Cardiac muscle cell (in vitro differentiated cells and primary cell): Measurements from ENCODE around the gene TRMT5. TPM values are rescaled to one million over a fixed set of nuclear protein-coding genes. Genes with fewer than 3 reads are reported as not detected.

Experiments used
- DNase-seq, 2 donors: peaks; one replicate each; pipeline versions ENCODE4 v3.0.0 to v3.0.0-alpha.2; 2010 to 2017; ENCODE audit warnings: low read depth in 1 of 2, low spot score in 1 of 2
- H3K27ac ChIP-seq: fragments of 200-600 bp; sonication (generic); 2 replicates; pipeline ENCODE4 v1.5.1; 2016
- H3K27me3 ChIP-seq: fragments of 200-600 bp; sonication (generic); 2 replicates; pipeline ENCODE4 v1.6.0; 2016; ENCODE audit warnings: control low read depth
- H3K36me3 ChIP-seq: fragments of 200-600 bp; sonication (generic); 2 replicates; pipeline ENCODE4 v1.5.1; 2016; ENCODE audit warnings: control low read depth
- H3K4me1 ChIP-seq: fragments of 200-600 bp; sonication (generic); 2 replicates; pipeline ENCODE4 v1.8.1; 2017; ENCODE audit warnings: low read depth, mild to moderate bottlenecking, mixed run types
- H3K4me3 ChIP-seq: fragments of 200-600 bp; sonication (generic); 2 replicates; pipeline ENCODE4 v1.5.1; 2016; ENCODE audit warnings: mild to moderate bottlenecking
- H3K9me3 ChIP-seq: fragments of 200-600 bp; sonication (generic); 2 replicates; pipeline ENCODE4 v1.5.1; 2017; ENCODE audit warnings: low read depth, mild to moderate bottlenecking, control low read depth
- CTCF ChIP-seq: IDR thresholded peaks from 2 replicates; pipeline ENCODE4 v1.5.1; 2012; ENCODE audit warnings: low read depth, mild to moderate bottlenecking, low read length
- polyA plus RNA-seq: library from polyadenylated mRNA; unstranded; fragments of >200 nt; fragmentation: Nextera tagmentation; extraction: Ambion mirVana; gene quantifications from 2 replicates; pipeline ENCODE4 v1.2.1, GENCODE V29; 2016
- total RNA-seq: library from RNA; depleted of rRNA; stranded (reverse); fragments of >200 nt; gene quantifications from 2 replicates; pipeline ENCODE4 v1.2.3, GENCODE V29; 2016

Gene TRMT5
- total and polyA plus RNA-seq, 2 experiments from 2014 or later: 6.5 to 7.6 TPM

DNA sequence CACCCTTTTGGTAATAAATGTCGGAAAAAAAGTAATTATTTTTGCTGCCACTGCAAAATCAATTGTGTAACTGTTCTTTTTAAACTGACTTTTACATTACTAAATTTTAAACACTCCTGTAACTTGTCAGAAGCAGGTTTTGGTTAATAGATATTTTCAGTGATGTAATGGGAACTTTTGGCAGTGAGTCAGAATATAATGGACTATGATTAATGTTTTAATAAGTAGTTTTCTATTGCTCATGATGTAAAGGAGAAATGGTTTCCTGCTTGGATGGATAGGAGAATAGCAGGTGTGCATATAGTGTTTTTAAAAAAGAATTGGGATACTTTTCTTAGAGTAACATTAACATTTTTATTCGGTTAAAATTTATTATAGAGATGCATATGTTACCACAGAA, 58.8 kb downstream of the TRMT5 start:
- Histone ChIP-seq H3K27ac (no peak overlapping the region), H3K9me3 (no peaks in the 10 kb centered on the region), H3K4me3 (no peak overlapping the region), H3K36me3 (no peaks in the 10 kb centered on the region), H3K4me1 (no peaks in the 10 kb centered on the region), H3K27me3 (no peaks in the 10 kb centered on the region)
- no peak for TF ChIP-seq CTCF
- peak in 1 of 2 donors; percentile 9 for DNase-seq

Other genes with a start within 250 kb of the TRMT5 start
- 22.2 and 31.7 TPM in 2 replicates for gene MNAT1, start 246.3 kb downstream of the TRMT5 start, total RNA-seq
- gene MNAT1, start 246.3 kb downstream of the TRMT5 start, polyA plus RNA-seq: 55.2 and 59.0 TPM in 2 replicates
- gene SLC38A6, start 166 bp upstream of the TRMT5 start, total RNA-seq: 4.5 and 15.1 TPM in 2 replicates
- 5.3 and 5.7 TPM in 2 replicates for gene SLC38A6, start 166 bp upstream of the TRMT5 start, polyA plus RNA-seq